Measurements from ENCODE around the gene GRIK1.

The GRIK1 gene

DNA sequence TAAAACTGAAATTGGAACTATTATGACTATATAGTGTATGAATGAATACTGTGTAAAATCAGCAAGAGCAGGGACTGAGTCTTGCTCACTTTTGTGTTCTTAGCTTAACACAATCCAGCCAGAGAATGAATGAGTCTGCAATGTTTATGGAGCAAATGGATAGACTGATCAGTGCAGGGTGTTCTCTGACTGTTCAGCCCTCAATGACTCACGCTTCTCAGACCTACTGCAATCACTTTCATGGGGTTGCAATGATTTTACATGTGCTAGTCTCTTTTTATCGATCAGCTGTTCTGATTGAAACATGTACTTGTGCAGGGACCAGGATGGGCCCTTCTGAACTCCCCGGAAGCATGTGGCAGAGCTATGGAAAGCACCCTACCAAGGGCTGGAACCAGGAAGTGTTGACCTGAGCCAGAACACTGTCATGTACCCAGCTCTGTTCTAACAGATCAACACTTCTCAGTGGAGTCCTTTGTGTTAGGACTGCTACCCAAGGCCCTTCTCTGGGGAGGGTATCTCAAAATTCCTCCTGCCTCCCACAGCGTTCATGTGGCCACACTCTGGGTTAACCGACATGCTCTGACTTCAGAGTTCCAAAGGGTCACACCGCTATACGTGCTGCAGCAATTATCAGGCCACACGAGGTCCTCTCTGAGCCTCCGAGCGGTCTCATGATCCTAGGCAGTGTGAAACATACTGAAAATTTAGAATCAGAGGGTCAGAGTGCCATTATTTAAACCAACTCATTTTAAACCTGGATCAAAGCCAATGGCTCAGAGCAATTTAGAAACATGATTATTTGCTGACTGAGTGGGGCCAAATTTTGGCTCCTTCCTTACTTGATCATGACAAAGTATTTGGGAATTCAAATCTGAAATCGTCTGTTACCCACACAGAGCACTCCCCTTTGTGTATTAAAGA, 35.2 kb downstream of the GRIK1 start:
- DNase-seq = no peak

DNA sequence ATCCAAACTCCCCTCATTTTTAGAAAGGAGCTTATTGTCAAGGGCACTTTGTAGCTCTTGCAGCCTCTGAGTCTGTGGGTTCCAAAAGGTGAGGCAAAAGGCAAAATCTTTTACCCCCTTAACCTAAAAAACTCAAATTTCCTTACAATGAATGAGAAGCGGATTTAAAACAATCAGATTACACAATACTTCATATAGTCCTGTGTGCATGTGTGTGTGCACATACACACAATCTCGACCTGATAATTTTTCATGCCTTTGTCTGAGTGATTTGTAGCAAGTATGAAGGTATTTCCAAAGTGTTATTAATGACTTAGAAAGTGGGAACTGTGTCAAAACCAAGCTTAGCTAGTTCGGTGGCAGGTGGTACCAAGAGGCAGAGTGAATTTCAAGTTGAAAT, 42.9 kb downstream of the GRIK1 start:
- no peak for DNase-seq

DNA sequence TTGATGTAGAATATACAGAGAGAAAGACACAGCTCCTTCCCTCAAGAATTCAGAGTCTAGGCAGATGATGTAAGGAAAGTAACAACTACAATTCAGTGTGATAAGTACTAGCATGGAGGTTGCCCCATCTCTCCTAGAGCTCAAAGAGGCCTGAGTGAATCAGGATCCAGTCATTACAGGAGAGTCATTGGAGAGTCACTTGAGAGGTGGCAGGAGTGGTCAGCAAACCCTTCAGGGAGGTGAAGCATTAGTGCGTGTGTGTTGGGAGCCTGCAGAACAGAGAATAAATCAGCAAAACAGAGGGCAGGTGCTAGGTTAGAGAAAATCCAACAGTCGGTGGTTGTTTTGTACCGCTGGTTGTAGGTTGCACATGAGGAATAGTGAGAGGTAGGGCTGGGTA, 46.1 kb downstream of the GRIK1 start:
- DNase-seq = no peak

DNA sequence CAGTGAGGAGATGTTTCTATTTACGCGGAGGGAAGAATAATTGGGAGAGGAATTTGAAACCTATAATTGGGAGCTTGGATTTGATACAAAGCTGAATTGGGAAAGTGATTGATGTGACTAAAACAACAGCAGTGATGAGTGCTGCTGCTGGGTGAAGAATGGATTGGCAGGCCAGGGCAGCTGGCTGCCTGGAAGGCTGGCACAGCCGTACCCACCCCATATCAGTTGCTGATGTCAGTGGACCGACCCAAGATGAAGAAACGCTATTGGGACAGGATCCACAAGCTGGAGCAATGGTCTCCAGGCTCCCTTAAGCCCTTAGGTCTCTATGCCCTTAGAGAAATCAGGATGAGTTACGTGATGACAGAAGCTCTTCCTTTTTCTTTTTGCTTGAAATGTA, 47.4 kb downstream of the GRIK1 start:
- no peak for DNase-seq

DNA sequence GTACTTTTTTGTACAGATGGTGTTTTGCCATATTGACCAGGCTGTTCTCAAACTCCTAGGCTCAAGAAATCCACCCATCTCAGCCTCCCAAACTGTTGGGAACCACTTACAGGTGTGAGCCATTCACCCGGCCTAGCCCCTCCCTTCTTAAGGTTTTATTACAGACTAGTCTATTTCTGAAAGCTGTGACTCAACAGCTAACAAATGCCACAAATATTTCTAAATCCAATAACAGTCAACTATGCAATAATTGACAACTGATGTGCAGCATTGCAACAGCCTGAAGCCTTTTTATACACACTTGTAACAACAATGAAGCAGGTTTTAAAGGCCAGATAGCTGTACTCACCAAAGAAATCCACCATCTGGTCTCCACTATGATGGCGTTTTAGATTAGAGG, 51.4 kb downstream of the GRIK1 start:
- DNase-seq = no peak

DNA sequence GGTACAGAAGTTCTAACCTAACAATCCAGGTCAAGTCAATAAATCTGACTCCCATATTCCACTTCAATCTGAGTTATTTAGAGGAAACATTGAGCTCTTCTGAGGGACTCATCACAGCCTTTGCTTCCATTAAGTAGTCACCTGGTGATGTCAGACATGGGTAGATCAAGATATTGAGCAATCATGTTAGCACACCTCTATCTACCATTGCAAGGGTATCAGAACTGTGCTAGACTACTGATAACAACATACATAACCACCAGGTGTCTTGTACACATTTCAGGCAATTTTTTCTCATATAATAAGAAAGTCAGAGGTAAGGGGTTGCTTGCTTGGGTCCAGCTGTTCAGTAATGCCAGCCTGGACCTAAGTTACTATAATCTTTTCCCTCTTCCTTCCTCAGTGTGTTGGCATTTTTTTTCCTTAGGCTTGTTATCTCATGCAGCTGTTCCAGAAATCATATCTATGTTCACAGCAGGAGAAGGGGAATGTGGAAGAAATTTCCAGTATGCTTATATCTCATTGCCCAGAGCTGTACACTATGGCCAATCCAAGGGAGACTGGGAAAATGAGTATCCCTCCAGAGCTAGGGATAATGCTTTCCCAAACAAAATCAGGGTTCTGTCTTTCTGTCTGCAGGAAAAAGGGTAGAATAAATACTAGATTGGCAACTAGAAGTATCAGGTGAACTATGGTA, 52.3 kb downstream of the GRIK1 start:
- DNase-seq = no peak

DNA sequence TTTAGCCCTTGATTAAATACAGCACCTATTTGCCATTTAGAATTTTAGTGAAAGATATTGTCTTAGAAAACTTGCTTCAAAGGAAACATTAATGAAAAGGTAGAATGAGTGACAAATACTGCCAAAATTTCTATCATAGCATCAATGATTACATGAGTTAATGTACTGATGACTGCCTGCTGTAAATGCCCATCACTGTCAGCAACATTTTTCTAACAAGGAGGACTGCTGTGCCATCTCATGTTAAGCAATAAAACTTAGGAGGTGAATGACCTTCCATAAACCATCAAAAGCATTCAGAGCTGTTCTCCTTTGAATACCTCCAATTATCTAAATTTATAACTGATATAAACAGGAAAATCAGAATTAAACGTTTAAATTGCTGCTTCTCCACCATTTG, 54.3 kb downstream of the GRIK1 start:
- DNase-seq = no peak

DNA sequence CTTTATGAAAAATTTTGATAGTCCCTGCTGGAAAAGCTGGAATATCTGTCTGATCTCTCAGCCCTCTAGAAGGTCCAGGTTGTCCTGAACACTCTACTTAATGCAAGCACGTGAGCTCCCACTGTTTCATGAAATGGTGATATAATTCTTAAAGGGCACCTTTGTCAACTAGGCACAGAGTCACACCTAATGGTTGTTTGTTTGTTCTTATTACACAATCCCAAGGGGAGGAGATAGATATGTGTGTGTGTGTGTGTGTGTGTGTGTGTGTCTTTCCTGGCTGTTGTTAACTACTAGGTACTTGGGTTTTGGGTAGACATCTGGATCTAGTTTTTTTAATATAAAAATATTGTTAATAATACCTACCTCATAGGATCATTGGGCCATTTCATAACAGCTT, 63.9 kb downstream of the GRIK1 start:
- DNase-seq = no peak

DNA sequence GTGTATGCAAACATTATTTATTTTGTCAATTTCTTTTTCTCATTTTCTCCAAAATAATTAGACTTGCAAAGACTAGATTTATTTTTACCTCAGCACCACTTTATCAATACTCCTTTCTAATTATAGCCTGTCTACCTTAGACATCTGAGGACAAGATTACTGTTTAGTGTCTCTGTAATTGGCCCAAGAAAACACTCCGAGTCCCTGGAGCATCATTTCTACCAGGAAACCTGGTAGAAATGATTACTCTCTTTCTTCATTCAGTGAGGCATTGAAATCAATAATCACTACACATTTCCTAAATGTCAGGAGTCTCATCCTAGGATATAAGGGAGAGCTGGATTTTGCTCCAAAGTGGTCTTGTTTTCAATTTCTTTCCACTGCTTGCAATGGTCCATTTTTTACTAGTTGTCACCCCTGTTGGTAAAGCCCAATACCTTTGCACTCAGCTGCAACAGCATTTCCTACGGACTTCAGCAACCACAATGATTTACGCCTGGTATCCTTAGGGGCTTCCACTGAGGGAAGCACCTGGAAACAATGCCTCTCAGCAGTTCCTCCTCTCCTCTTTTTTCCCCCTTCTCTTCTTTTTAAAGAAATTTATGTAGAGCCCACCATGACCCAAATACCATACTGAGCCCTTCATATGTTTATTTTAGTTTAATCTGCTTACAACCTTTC, 64.6 kb downstream of the GRIK1 start:
- DNase-seq = no peak

DNA sequence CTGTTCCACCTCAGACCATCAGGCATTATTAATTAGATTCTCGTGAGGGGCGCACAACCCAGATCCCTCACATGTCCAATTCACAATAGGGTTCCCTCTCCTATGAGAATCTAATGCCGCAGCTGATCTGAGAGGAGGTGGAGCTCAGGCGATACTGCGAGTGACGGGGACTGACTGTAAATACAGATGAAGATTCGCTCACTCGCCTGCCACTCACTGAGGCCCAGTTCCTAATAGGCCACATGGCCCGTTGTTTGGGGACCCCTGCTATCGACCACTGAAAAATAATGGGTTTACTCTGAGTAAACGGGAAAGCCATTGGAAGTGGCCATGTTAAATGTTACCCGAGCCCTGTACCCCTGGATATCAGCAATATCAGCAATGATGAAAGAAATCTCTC, 65.9 kb downstream of the GRIK1 start:
- no peak for DNase-seq

DNA sequence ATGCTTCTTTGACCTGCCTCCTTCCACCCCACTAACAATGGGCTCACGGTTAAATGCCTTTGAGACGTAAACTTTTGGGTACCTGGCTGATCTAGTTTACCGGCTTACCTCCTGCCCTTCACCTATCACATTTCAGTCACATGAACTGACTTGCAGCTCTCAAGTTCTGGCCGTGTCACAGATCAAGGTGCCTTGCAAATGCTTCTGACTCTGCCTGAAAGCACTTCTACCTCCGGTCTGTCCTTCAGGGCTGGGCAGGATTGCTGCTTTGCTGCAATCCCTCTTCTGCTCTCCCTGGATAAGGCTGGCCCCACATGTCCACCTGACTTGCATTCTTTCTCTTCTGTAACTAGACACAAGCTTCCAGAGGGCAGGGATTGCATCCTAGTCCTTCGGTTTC, 69.0 kb downstream of the GRIK1 start:
- DNase-seq = no peak

DNA sequence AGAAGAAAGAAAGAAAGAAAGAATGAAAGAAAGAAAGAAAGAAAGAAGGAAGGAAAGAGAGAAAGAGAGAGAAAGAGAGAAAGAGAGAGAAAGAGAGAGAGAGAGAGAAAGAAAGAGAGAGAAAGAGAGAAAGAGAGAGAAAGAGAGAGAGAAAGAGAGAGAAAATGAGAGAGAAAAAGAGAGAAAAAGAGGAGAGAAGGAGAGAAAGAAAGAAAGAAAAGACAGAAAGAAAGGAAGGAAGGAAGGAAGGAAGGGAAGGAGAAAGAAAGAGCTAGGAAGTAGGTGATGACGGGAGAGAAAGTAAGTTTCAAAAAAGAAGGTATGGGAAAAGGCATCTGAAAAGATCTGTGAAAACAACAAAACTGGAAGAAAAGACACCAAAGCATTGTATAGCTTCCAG, 72.0 kb downstream of the GRIK1 start:
- no peak for DNase-seq

DNA sequence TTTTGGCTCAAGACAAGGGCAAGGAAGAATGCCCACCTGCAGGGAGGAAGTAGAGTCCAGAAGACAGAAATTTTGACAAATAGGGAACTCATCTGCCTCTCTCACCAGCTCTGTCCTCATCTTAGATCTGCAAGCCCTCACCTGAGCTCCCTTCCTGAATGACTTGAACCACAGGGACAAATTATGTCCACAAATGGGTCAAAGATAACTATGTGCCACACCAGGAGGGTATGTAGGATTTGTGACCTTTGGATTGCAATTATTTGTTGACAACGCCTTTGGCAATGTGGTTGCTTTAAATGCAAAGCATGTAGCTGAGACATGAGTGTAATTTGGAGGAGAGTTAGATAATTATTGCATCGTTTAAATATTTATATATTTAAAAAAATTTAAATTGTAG, 79.5 kb downstream of the GRIK1 start:
- no peak for DNase-seq

DNA sequence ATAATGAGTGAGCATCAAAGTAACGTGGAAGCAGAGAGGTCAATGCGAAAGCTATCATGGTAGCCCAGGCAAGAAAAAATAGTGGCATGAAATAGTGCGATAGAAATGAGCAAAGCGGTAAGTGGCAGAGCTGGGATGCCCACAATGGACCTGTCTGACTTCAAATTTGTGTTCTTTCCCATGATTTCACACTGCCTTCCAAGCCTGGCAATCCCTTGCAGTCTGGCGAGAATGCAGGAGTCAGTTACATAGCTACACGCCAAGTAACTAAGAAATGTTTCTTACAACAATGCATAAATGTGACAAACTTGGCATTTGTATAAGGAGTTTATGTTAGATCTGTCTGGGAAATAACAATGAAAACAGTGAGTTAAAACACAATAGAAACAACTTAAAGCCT, 82.6 kb downstream of the GRIK1 start:
- no peak for DNase-seq

DNA sequence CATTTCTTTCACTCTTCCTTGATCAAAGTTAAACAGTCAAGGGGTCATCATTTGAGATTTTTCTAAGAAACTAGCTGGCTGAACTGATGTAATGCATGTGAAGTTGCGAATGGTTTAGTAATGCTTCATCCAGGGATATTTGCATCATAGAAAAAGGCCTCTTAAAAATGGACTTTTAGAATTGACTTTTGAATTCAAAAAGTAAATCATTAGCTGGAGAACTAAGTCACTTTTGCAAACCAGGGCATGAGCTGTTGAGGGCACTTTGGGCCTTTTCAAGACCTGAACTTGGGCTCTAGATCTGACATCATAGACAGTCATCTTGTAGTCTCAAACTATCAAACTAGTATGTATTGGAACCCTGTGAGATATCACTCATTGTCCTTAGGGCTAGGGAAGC, 85.0 kb downstream of the GRIK1 start:
- DNase-seq = no peak

DNA sequence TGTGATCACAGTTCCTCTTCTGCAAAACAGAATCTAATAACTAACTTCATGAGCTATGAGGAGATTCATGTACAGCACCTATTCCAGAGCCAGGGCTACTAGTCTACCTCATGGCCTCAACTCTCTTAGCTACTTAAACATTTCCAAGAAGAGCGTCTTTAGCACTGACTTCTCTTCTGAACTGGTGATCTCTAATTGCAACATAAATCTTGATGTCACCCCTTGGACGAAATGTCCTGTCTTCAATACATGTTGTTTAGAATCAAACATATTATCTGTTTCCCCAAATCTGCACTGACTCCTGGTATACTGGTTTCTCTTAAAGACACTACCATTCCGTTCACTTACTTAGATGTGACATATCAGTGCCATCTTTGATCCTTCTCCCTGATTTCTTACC, 88.2 kb downstream of the GRIK1 start:
- DNase-seq = no peak

DNA sequence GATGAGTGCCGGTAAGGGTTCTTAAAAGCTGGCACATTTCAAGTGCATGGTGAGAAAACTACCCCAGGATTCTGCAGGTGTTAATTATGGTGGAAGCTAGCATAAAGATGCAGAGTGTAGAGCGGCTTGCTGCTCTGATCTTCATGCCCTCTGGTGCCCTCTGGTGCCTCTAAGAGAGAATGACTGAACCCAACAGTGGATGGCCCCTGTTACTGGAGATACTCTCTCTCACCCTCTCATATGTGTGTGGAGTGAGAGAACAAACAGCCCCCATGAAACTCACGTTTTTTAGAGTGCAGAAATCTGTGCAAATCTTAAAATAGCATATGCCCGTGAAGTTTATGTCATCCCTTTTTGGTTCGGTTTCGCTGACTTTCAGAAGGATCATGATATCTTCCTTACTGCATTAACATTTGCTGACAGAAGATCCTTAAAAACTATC, 90.0 kb downstream of the GRIK1 start:
- DNase-seq = peak; percentile 67

DNA sequence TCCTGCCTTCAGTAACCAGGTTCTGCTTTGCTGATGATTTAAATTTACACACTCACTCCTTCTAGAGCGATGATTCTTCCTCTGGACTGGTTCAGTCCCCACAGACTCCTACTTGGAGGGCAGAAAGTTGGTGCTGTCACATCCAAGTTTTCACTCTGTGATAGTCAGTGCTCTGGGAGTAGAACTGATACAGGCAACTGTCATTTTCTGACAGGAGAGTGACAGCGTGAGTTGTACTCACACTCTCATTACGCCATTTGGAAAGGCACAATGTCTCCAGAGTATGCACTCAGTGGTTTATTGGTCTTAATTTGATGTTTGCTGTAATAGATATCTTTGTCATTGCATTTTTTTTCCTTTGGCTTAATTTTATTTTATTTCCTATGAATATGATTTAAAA, 96.0 kb downstream of the GRIK1 start:
- DNase-seq = no peak

DNA sequence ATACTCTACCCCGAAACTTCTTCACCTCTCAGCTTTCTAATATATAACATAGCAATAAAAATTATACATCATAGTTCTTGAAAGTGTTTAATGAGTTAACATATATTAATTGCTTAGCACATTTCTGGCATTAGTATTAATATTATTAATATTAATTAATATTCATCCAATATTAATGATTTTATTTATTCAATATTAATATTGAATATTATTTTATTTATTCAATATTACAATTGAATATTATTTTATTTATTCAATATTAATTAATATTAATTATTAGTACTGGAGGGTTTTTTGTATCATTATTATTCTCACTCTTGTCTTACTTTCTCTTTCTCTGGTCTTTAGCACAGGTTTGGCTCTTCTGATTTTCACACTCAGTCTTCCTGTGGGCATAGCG, 105.2 kb downstream of the GRIK1 start:
- DNase-seq = no peak

DNA sequence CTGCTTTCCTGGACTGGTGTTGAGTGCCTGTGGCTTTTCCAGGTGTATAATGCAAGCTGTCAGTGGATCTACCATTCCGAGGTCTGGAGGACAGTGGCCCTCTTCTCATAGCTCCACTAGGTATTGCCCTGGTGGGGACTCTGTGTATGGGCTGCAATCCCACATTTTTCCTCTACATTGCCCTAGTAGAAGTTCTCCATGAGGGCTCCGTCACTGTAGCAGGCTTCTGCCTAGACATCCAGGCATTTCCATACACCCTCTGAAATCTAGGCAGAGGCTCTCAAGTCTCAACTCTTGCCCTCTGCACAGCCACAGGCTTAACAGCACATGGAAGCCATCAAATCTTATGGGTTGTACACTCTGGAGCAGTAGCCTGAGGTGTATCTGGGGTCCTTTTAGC, 107.6 kb downstream of the GRIK1 start:
- DNase-seq = no peak

DNA sequence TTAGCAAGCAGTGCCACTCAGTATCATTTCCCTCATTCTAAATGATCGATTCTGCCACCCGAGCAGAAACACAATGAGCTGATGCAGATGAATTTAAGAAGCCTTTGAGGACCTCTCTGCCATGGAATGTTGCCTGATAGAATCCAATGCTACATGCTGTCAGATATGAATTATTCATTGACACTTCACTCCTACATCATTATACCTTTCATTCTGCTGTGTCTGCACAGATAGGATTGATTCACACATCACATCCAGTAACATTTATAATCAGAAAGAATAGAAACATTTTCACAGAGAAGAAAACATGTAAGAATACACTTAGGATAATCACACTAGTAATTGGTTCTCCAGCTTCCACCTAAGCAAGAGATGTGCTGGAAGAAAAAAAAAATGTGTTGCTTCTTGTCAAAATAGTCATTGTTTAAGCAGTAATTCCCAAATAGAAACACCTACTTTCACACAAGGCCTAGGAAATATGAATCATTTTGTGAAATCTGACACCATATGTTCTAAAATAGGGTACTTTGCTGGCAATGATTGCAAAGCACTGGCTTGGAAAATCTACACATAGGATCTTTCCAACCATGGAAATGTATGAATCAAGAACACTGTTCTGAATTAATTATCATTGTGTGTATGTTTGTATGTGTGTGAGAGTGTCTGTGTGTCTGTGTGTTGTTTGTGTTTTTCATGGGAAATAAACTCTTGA, 110.1 kb downstream of the GRIK1 start:
- no peak for DNase-seq

DNA sequence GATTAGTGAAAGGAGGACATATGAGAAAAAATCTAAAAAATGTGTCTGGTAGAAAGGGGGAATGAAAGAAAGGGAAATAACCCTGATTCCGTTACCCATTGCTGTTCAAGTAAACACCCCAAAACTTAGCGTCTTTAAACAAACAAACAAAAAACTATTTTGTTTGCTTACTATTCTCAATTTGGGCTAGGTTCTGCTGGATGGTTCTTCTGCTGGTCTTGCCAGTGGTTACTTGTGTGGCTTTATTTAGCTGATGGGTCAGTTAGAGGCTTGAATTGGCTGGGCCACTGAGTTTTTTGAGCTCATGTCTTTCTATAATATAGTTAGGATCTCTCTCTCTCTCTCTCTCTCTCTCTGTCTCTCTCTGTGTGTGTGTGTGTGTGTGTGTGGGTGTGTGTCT, 112.1 kb downstream of the GRIK1 start:
- no peak for DNase-seq

DNA sequence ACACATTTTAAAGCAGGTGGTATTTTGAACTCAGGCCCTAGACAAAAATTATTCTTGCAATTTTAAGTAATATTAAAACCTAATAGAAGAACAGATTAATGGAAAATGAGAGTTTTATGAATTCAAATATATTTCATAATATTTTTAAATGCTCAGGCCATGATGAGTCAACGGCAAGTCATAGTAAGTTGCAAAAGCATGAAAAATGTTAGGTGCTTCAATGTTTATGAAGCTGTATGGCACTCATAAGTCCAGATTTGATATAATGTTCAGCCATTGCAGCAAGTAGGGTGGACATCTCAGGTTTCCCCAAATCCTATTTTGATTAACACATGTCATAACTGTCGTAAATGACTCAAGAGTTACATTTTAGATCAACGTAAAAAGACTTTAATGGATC, 112.6 kb downstream of the GRIK1 start:
- DNase-seq = no peak

All from activated CD4-positive, alpha-beta T cell treated with anti-CD3 and anti-CD28 coated beads, Interleukin-2, Interleukin-6, amounts not matched to agents 100 ng/mL and 50 ng/mL, durations not matched to agents 16 hours and 8 hours (primary cell).